Measurements from ENCODE around the gene PPP3CA.
"Not testable (repeated sequence)": the region's sequence is repeated elsewhere in the genome, so short reads cannot be mapped to it uniquely, and the experiment has no call there.

Gene PPP3CA

GRCh38 chr4:101141230-101141629 lies 206.1 kb downstream of the PPP3CA start:
- no peak for DNase-seq (ENCODE audit: low spot score)

GRCh38 chr4:101140228-101140627 lies 207.1 kb downstream of the PPP3CA start:
- DNase-seq (ENCODE audit: low spot score): no peak

GRCh38 chr4:101136373-101137370 lies 210.7 kb downstream of the PPP3CA start:
- no peak for DNase-seq (ENCODE audit: low spot score)

GRCh38 chr4:101135371-101136010 lies 211.8 kb downstream of the PPP3CA start:
- DNase-seq (ENCODE audit: low spot score): no peak

- not testable (repeated sequence) for DNase-seq (ENCODE audit: low spot score)
These were observed 216.3 kb downstream of the PPP3CA start for GRCh38 chr4:101131058-101131457.

GRCh38 chr4:101128898-101129297 lies 218.4 kb downstream of the PPP3CA start:
- DNase-seq (ENCODE audit: low spot score): not testable (repeated sequence)

GRCh38 chr4:101128473-101128872 lies 218.9 kb downstream of the PPP3CA start:
- DNase-seq (ENCODE audit: low spot score): no peak

- no peak for DNase-seq (ENCODE audit: low spot score)
These were observed 220.0 kb downstream of the PPP3CA start for GRCh38 chr4:101127176-101127790.

GRCh38 chr4:101126059-101126458 lies 221.3 kb downstream of the PPP3CA start:
- no peak for DNase-seq (ENCODE audit: low spot score)

GRCh38 chr4:101125045-101125942 lies 222.0 kb downstream of the PPP3CA start:
- DNase-seq (ENCODE audit: low spot score): no peak

- no peak for DNase-seq (ENCODE audit: low spot score)
These were observed 224.1 kb downstream of the PPP3CA start for GRCh38 chr4:101123231-101123630.

GRCh38 chr4:101122019-101122418 lies 225.3 kb downstream of the PPP3CA start:
- DNase-seq (ENCODE audit: low spot score): no peak

GRCh38 chr4:101119141-101119540 lies 228.2 kb downstream of the PPP3CA start:
- DNase-seq (ENCODE audit: low spot score): no peak

GRCh38 chr4:101118617-101119016 lies 228.7 kb downstream of the PPP3CA start:
- no peak for DNase-seq (ENCODE audit: low spot score)

GRCh38 chr4:101115887-101116286 lies 231.4 kb downstream of the PPP3CA start:
- DNase-seq (ENCODE audit: low spot score): no peak

GRCh38 chr4:101114936-101115372 lies 232.4 kb downstream of the PPP3CA start:
- DNase-seq (ENCODE audit: low spot score): no peak

- no peak for DNase-seq (ENCODE audit: low spot score)
These were observed 242.8 kb downstream of the PPP3CA start for GRCh38 chr4:101104312-101105052.

GRCh38 chr4:101103381-101104142 lies 243.8 kb downstream of the PPP3CA start:
- no peak for DNase-seq (ENCODE audit: low spot score)

GRCh38 chr4:101102114-101102742 lies 245.1 kb downstream of the PPP3CA start:
- no peak for DNase-seq (ENCODE audit: low spot score)

- no peak for DNase-seq (ENCODE audit: low spot score)
These were observed 246.3 kb downstream of the PPP3CA start for GRCh38 chr4:101101072-101101471.

Measured in hematopoietic multipotent progenitor cell treated with erythropoietin and hydrocortisone succinate and interleukin-3 and kit ligand, for 17 days (in vitro differentiated cells).